Loucy (cell line): ENCODE data around the gene SDK2.

Experiments used
- H2AFZ ChIP-seq: fragments of 200-600 bp; sonication (generic); 2 replicates; pipeline ENCODE4 v1.6.0; 2016; ENCODE audit warnings: antibody characterized with exemption, mild to moderate bottlenecking, low read length, moderate library complexity
- H3F3A ChIP-seq: fragments of 200-600 bp; 2 replicates; pipeline ENCODE4 v1.6.0; 2016; ENCODE audit warnings: antibody characterized with exemption, low read depth, mild to moderate bottlenecking
- H3K27me3 ChIP-seq: fragments of 200-600 bp; sonication (generic); 2 replicates; pipeline ENCODE4 v1.6.1; 2014; ENCODE audit warnings: low read length, mild to moderate bottlenecking; ENCODE audit not compliant: insufficient read depth, poor library complexity, severe bottlenecking
- H3K36me3 ChIP-seq: fragments of 200-600 bp; sonication (generic); 2 replicates; pipeline ENCODE4 v1.6.1; 2016; ENCODE audit warnings: low read length; ENCODE audit not compliant: insufficient read depth
- H3K4me1 ChIP-seq: fragments of 200-600 bp; sonication (generic); 2 replicates; pipeline ENCODE4 v1.5.1; 2014; ENCODE audit warnings: low read length, mild to moderate bottlenecking; ENCODE audit not compliant: insufficient read depth, poor library complexity, severe bottlenecking
- H3K4me2 ChIP-seq: fragments of 200-600 bp; sonication (generic); 2 replicates; pipeline ENCODE4 v1.6.0; 2014; ENCODE audit warnings: antibody characterized with exemption, low read length, low read depth, mild to moderate bottlenecking; ENCODE audit not compliant: poor library complexity, severe bottlenecking
- H3K4me3 ChIP-seq: fragments of 200-600 bp; sonication (generic); 2 replicates; pipeline ENCODE4 v1.5.1; 2014; ENCODE audit warnings: low read length, mild to moderate bottlenecking, mixed read lengths; ENCODE audit not compliant: poor library complexity, severe bottlenecking
- H3K79me2 ChIP-seq: fragments of 200-600 bp; sonication (generic); 2 replicates; pipeline ENCODE4 v1.6.1; 2014; ENCODE audit warnings: low read length; ENCODE audit not compliant: insufficient read depth
- H3K9ac ChIP-seq: fragments of 200-600 bp; sonication (generic); 2 replicates; pipeline ENCODE4 v1.6.0; 2014; ENCODE audit warnings: mild to moderate bottlenecking, low read depth, low read length, moderate library complexity; ENCODE audit not compliant: poor library complexity, severe bottlenecking
- H3K9me2 ChIP-seq: fragments of 200-600 bp; sonication (generic); replicated peaks from 2 replicates; pipeline ENCODE4 v1.6.1; 2016; ENCODE audit warnings: low read depth, low read length, mixed read lengths
- H3K9me3 ChIP-seq: fragments of 200-600 bp; sonication (generic); 2 replicates; pipeline ENCODE4 v1.6.1; 2014; ENCODE audit warnings: mild to moderate bottlenecking, antibody characterized with exemption, low read length, low read depth; ENCODE audit not compliant: insufficient read depth
- H4K20me1 ChIP-seq: fragments of 200-600 bp; sonication (generic); 2 replicates; pipeline ENCODE4 v1.6.0; 2014; ENCODE audit warnings: antibody characterized with exemption, low read length, mild to moderate bottlenecking; ENCODE audit not compliant: insufficient read depth, poor library complexity, severe bottlenecking
- EZH2phosphoT487 ChIP-seq: fragments of 200-600 bp; IDR thresholded peaks from 2 replicates; pipeline ENCODE4 v1.6.1; 2018; ENCODE audit warnings: antibody characterized with exemption, mild to moderate bottlenecking, moderate library complexity, borderline replicate concordance
- TF ChIP-seq, protein P1 (sequence below): fragments of 200-600 bp; sonication (generic); conservative IDR thresholded peaks from 2 replicates; pipeline ENCODE4 v1.5.1; 2014; ENCODE audit warnings: mild to moderate bottlenecking, antibody characterized with exemption, low read length

The SDK2 gene

DNA sequence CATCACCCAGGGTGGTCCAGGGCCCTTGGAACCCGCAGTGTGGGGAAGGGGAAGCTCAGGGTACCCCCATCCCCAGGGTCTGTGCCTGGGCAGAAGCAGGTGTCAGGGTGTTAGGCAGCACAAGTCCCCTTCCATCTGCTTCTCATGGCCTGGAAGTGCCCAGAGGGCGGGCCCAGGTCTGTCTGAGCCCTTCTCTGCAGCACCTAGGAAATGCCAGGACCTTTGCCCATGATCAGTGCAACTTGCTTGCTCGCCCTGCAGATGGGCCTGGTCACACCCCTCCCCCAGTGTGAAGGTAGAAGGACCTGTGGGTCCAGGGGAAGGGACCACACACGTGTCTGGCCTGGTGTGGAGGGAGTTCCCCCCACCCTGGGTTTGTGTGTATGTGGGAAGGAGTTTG, 174.9 kb downstream of the SDK2 start:
- Histone ChIP-seq H4K20me1 (no peaks in the 10 kb centered on the region), H3K4me2 (no peak overlapping the region), H2AFZ (no peak overlapping the region), H3F3A (no peaks in the 10 kb centered on the region), H3K9ac (no peak overlapping the region), H3K4me1 (peaks cover 19% of the 10 kb centered on the region), H3K4me3 (no peak overlapping the region), H3K9me2 (no peaks in the 10 kb centered on the region), H3K79me2 (no peaks in the 10 kb centered on the region), H3K36me3 (peaks cover 39% of the 10 kb centered on the region; the same call in 1 of the 2 replicates), H3K9me3 (peaks cover 5% of the 10 kb centered on the region; the same call in 1 of the 2 replicates), H3K27me3 (no peaks in the 10 kb centered on the region)
- TF ChIP-seq EZH2phosphoT487 = no peak
- TF ChIP-seq, protein P1, sequence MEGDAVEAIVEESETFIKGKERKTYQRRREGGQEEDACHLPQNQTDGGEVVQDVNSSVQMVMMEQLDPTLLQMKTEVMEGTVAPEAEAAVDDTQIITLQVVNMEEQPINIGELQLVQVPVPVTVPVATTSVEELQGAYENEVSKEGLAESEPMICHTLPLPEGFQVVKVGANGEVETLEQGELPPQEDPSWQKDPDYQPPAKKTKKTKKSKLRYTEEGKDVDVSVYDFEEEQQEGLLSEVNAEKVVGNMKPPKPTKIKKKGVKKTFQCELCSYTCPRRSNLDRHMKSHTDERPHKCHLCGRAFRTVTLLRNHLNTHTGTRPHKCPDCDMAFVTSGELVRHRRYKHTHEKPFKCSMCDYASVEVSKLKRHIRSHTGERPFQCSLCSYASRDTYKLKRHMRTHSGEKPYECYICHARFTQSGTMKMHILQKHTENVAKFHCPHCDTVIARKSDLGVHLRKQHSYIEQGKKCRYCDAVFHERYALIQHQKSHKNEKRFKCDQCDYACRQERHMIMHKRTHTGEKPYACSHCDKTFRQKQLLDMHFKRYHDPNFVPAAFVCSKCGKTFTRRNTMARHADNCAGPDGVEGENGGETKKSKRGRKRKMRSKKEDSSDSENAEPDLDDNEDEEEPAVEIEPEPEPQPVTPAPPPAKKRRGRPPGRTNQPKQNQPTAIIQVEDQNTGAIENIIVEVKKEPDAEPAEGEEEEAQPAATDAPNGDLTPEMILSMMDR = no peak

DNA sequence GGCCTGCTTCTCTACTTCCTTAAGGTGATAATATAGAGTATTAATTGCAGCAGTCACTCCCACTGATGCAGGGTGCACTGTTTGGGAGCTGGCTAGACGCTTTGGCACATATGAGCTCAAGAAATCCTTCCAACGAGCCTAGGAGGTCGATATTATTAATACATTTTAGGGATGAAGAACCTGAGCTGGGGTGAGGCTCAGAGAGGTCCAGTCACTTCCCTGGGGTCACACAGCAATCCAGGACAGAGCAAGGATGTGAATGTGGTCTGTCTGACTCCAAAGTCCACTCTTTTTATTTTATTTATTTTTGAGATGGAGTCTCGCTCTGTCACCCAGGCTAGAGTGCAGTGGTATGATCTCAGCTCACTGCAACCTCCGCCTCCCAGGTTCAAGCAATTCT, 176.0 kb downstream of the SDK2 start:
- Histone ChIP-seq H3K4me1 (peaks cover 15% of the 10 kb centered on the region), H3F3A (no peaks in the 10 kb centered on the region), H3K9ac (no peak overlapping the region), H3K79me2 (no peaks in the 10 kb centered on the region), H3K4me3 (no peak overlapping the region), H3K4me2 (no peak overlapping the region), H2AFZ (no peak overlapping the region), H3K36me3 (peaks cover 39% of the 10 kb centered on the region; the same call in 1 of the 2 replicates), H3K9me3 (peaks cover 5% of the 10 kb centered on the region; the same call in 1 of the 2 replicates), H4K20me1 (no peaks in the 10 kb centered on the region), H3K27me3 (no peaks in the 10 kb centered on the region), H3K9me2 (no peaks in the 10 kb centered on the region)
- TF ChIP-seq EZH2phosphoT487 = no peak

DNA sequence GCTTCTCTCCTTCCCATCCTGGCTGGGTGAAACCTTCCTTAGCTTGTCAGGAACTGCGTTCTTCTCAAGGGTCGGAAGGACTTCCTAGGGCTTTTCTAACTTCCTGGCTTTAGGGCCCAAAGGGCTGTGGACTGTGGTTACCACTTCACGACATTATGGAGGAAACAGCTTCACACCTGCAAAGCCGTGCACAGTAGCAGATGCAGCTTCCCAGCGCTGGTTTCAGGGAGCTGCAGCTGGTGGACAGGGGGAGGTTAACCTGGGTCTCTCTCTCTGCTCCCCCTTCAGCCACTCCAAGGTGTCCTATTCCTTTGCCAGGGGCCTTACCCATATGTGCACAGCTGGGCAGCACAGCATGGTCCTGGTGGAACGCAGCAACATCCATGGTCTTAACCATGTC, 176.6 kb downstream of the SDK2 start:
- no peaks in the 10 kb centered on the region for H3F3A ChIP-seq
- H3K79me2 ChIP-seq = no peaks in the 10 kb centered on the region
- H3K9me2 ChIP-seq = no peaks in the 10 kb centered on the region
- H3K27me3 ChIP-seq = no peaks in the 10 kb centered on the region
- peaks cover 42% of the 10 kb centered on the region; the same call in 1 of the 2 replicates for H3K36me3 ChIP-seq
- H3K9ac ChIP-seq = no peak overlapping the region
- H3K4me1 ChIP-seq = peaks cover 15% of the 10 kb centered on the region
- no peak overlapping the region for H3K4me2 ChIP-seq
- no peak for TF ChIP-seq EZH2phosphoT487
- TF ChIP-seq, protein P1 = no peak
- no peaks in the 10 kb centered on the region for H4K20me1 ChIP-seq
- H3K4me3 ChIP-seq = no peak overlapping the region
- peaks cover 5% of the 10 kb centered on the region; the same call in 1 of the 2 replicates for H3K9me3 ChIP-seq
- no peak overlapping the region for H2AFZ ChIP-seq

DNA sequence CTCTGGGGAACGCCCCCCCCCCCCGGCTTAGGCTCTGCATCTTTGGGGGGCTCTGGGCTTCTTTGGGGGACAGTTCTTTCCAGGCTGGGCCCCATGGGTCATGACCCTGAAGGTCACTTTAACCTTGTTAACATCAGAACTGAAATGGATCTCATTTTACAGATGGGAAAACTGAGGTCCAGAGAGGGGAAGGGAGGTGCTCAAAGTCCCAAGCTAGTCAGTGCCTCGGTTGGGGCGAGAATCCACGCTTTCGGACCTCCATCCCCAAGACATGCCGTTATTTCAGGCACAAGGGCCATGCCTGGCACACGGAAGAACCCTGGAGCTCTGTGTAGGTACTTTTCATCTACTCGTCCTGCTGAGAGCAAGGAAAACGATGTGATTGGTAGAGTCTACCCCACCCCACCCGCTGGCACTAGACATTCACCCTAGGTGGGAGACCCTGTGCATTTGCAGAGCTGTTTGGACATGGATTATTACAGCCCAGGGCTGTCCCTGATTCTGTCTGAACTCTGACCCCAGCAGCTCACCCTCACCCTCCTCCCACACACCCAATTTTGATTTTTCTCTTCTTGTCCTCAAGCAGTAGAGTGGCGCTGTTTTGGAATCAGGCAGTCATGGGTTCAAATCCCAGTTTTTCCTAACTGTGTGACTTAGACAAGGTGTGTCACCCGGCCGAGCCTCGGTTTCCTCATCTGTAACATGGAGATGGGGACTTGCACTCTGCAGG, 177.4 kb downstream of the SDK2 start:
- Histone ChIP-seq H3K9me3 (no peaks in the 10 kb centered on the region), H3K27me3 (no peaks in the 10 kb centered on the region), H3K36me3 (peaks cover 43% of the 10 kb centered on the region; the same call in 1 of the 2 replicates), H3K4me2 (no peak overlapping the region), H3K4me1 (peaks cover 15% of the 10 kb centered on the region), H3K4me3 (no peak overlapping the region), H4K20me1 (no peaks in the 10 kb centered on the region), H3K9ac (no peak overlapping the region), H3K79me2 (no peaks in the 10 kb centered on the region), H2AFZ (no peak overlapping the region), H3K9me2 (no peaks in the 10 kb centered on the region), H3F3A (no peaks in the 10 kb centered on the region)
- TF ChIP-seq, protein P1 = no peak
